Fibroblast of skin of left quadriceps (primary cell): ENCODE results near the gene EXOC3L2.

Experiments
- DNase-seq, 2 experiments: peaks; one replicate each; pipeline ENCODE4 v3.0.0-alpha.2; 2013; ENCODE audit warnings: low read depth in 2 of 2

The EXOC3L2 gene

DNA sequence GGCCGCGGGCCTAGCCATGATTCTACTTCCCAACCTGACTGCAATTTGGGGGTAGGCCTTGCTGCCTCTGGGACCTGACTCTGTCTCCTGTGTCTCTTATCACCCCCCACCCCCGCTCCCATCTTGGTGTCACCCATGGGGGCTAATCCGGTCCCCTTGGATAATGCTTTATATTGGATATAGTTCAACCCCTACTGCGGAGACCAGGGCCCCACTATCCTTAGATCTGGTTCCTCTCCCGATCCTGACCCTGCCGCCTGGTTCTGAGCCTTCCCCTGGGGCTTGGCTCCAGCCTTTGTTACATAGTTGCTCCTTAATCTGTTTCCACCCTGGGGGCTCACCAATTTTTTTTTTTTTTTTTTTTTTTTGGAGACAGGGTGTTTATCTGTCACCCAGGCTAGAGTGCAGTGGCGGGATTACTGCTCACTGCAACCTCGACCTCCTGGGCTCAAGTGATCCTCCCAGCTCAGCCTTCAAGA is 65.3 kb downstream of the EXOC3L2 start:
- DNase-seq = no peak

DNA sequence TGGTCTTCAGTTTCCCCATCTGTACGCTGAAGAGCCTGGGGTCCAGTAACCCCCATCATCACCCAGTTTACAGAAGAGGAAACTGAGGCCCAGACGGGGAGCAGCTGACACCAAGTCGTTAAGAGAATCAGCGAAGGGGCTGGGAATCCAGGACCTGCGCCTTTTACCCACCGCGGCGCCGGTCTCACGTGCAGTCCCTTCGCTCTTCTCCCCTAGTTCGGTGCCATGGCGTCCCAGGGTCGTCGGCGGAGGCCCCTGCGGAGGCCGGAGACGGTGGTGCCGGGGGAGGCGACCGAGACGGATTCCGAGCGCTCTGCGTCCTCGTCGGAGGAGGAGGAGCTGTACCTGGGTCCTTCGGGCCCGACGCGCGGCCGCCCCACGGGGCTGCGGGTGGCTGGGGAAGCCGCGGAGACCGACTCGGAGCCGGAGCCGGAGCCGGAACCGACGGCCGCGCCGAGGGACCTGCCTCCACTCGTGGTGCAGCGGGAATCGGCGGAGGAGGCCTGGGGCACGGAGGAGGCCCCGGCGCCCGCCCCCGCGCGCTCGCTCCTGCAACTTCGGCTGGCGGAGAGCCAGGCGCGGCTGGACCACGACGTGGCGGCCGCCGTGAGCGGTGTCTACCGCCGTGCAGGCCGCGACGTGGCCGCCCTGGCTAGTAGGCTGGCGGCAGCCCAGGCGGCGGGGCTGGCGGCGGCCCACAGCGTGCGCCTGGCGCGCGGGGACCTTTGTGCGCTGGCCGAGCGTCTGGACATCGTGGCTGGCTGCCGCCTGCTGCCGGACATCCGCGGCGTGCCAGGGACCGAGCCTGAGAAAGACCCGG is 65.9 kb downstream of the EXOC3L2 start:
- DNase-seq = no peak

DNA sequence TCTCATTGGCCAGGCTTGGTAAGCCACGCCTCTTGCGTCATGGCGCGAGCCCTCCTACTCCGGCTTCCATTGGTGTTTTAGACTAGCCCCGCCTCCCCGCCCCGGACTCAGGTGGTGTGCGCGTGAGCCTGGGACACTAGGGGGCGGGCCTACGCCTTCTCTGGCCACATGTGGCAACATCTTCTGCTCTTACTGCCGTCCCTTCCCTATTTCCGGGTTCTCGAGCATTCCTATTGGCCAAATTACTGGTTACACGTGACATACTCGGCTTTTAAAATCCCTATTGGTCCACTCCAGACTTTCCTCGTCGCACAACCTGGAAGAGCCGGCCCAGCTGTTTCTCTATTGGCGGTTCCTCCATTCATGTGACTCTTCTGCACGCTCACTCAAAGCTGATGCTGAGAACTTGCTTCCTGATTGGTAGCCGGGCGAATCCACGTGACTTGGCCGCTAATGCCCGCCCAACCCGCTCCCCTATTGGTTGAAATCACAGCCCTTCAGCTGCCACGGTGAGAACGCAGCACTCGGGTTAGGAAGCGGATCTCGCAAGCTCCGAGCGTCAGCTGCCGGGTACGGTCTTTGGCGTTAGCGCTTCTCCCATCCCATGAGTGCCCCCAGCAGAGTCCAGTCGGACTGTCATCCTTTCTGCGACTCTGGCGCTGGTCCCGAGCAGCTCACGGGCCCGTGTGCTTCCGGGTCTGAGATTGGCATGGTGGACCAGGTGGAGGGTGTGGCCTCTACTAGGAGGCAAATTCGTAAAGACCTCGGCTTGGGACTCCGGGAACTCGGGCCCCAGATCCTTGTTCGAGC is 66.7 kb downstream of the EXOC3L2 start, which contains the start of gene BLOC1S3:
Gene BLOC1S3, plus strand, starts transcription at position 523 of the 810 bp plus-strand sequence. CDS start 513 bp downstream, outside the sequence.
- peak; percentile 100 for DNase-seq

DNA sequence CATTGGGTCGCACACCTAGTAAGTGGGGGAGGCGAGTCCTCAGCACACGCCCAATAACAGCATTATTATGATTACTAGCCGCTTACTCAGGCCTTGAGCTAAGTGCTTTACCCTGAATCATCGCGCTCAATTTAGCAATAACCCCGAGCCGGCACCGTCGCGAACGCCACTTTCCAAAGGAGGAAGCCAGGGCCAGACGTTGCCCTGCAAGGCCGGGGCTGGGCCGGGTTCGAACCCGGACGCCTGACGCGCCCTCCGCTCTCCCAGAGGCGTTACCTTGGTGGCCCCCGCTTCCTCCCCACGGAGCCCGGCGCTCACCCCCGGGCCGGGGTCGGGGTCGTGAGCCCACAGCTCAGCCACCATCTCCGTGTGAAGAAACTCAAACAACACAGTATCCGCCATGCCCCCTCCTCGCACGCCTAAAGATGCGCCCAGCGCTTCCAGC is 67.4 kb downstream of the EXOC3L2 start, which contains the start of gene TRAPPC6A:
Gene TRAPPC6A, minus strand, starts transcription at position 421 of the 445 bp plus-strand sequence. Its CDS starts 19 bp downstream, at position 402.
- no peak for DNase-seq

DNA sequence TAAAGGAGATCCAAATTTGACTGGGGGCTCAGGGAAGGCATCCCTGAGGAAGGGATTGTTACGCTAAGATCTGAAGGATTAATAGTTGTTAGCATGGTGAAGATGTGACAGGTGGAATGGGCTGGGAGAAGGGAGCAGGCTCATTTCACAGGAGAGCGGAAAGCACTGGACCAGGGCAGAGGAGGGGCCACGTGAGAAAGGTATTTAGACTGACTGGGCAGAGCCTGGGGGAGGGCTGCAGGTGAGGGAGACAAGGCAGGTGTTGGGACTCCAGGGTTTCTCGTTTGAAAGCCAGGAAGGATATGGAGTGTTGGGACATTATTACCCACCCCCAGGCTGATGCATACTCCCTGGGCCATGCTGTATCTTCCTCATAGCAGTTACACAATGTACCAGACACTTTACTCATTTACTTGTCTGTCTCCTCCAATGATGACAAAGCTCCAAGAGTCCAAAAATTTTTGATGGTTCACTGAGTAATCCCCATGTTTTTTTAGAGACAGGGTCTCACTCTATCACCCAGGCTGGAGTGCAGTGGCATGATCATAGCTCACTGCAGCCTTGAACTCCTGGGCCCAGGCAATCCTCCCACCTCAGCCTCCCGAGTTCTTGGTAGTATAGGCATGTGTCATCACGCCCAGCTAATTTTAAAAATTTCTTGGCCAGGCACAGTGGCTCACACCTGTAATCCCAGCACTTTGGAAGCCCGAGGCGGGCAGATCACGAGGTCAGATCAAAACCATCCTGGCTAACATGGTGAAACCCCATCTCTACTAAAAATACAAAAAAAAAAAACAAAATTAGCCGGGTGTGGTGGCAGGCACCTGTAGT is 69.5 kb downstream of the EXOC3L2 start:
- DNase-seq = no peak

DNA sequence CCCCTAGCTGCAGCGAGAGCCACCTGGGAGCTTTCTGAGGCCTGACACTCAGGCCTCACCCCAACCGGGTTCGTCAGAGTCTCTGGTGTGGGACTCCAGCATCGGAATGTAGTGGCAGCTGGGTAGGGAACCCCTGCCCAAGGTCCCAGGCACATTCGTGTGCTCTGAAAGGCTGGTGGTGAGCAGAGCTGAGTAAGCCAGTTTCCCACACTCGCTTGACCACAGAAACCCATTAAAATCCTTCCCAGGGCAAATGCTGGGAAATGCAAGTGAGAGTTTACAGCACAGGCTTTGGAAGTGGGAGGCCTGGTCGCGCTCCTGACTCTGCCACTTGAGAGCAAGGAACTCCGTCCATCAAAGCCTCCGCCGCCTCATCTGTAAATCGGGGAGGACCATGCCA is 71.4 kb downstream of the EXOC3L2 start:
- DNase-seq = no peak

DNA sequence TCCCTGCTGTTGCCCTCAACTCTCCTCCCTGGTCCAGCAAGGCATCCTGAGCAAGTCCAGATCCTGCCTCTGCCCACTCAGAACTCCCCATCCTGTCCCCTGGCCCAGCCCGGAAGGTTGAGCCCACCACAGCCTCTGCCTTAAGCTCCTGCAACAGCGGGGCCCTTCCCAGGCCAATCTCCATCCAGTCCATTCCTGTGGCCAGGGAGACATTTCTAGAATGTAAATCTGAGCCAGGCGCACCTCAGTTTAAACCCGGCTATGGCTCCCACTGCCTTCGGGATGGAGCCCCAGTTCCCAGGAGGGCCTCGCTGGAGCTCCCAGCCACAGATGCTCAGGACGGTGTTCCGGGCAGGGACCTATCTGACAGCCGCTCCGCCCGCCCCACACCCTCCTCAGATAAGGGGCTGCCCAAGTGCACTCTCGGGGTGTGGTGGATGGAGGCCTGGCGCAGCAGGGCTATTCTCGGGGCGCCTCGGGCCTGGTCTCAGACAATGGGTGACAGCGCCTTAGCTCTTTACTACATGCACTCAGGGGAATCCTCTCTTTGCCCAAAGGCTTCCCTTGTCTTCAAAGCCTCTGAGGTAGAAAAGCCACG is 72.5 kb downstream of the EXOC3L2 start:
- DNase-seq = no peak

DNA sequence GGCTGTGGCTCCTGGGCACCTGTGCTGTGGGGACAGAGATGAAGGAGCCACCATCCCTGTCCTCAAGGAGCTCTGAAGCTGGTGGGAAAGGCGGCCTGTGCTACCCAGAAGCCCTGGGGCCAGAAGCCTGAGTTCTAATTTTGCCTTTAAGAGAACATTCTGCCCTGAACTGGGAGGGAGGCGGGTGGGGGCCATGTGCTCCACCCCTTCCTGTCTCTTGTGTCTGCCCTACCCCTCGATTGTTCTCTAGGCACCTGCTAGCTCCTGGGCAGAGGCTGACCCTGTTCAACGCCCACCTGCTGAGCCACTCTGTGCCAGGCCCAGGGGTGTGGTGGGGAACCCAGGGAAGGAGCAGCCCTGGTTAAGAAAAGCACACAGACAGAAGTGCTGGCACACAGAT is 73.0 kb downstream of the EXOC3L2 start:
- DNase-seq = no peak

DNA sequence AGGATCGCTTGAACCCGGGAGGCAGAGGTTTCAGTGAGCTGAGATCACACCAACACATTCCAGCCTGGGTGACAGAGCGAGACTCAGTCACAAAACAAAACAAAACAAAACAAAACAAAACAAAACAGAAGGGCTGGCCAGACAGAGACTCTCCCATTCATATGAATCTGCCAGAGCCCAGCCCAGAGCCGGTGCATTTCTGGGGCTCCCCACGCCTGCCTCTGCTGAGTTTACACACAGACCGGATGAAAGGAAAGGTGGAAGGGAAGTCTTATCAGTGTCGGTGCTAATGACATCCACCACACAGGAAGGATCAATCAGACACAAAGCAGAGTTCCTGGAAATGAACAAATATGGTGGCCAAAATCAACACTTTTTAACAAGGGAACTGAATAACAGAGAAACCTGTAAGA is 74.0 kb downstream of the EXOC3L2 start:
- DNase-seq = no peak

DNA sequence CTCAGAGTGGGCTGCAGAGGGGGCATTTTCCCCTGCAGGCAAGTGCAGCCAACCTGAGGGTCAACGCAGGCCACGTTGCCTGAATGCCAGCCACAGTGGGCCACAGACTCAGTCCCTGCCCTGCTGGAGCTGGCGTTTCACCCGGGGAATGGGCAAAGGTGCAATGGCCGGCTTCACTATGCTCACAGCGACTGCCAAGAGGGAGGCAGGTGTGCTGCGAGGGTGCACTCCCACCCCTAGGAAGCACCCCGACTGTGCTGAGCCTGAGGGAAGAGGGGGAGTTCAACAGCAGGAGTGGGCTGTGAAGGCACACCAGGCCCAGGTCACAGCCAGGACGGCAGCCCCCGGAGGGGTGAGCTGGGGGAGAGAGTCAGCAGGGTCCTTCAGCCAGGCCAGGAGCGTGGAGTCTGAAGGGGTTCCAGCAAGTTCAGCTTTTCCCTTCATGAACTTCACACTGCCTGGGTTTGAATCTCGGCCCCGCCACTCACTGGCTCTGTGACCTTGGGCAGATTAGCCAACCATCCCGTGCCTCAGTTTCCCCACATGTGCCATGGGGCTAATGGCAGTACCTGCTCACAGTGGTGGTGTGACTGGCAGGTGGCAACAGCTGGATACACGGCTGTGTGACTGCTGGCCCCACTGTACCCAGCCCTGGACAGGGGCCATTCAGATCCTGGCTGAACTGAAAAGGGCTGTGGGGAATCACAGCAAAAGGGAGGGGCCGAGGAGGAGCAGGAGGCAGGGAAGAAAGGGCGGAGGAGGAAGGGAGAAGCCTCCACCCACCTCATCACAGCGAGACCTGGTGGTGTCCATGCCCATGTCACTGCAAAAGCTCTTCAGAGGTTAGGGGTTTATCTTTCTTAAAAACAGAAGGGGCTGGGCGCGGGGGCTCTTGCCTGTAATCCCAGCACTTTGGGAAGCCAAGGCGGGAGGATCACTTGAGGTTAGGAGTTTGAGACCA is 74.8 kb downstream of the EXOC3L2 start:
- DNase-seq = no peak

DNA sequence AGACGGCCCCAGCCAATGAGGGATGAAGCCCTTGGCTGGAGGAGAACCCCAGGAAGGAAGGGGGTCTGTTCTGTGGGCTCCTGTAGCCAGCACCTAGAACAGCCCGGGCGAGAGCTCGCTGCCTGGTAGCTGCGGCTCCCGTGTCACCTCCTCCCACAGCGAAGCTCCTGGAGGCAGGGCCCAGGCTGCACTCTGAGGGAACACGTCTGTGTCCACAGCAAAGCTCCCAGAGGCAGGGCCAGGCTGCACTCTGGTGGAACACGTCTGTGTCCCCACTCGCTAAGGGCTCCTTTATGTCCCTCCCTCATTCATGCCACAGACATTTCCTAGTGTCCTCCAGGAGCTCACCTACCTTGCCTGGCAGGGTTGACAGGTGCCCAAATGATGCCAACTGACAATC is 75.6 kb downstream of the EXOC3L2 start:
- DNase-seq = no peak

DNA sequence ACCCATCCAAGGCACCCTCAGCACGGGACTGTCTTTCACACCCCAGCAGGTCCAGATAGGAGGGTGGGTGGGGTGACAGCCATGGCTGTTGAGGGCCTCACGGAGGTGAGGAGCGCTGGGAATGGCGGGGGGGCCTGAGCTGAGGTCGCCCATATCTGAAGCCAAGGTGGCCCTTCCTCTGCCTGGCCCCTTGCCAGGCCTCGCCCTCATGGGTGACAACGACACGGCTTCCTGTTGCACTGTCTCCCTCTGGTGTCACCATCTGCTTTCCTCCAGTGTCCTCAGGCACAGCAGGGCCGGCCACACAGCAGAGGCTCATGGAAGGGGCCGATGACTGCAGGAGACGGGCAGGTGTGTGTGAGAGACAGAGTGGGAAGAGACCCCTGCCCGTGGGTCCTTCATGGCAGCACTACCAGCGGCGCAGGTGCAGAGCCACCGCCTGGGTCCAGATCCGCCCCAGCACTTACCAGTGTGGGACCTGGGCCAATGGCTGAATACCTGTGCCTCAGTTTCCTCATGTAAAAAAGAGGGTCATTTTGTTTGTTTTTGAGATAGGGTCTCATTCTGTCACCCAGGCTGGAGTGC is 76.3 kb downstream of the EXOC3L2 start:
- DNase-seq = no peak

DNA sequence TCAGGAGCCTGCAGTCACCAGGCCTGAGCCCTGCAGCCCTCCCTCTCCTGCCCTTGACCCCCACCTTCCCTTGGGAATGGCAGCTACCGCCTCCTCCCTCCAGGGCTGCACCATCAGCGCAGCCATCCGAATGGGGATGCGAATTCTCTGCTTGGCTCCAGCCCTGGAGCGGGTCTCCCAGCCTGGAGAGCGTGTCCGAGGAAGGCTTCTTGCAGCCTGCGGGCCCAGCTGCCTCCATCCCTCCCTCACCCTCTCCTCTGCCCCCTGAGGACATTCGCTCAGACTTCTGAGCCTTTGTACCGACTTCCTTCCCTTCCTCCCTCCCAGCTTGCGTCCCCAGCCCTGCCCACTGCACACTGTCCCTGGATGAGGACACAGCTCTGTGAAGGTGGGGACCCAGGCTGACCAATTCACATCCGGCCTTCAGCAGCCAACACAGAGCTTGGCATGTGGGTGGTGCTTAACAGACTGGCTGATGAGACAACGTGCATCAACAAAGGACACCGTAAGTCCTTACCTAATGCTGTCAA is 78.4 kb downstream of the EXOC3L2 start:
- DNase-seq = no peak

DNA sequence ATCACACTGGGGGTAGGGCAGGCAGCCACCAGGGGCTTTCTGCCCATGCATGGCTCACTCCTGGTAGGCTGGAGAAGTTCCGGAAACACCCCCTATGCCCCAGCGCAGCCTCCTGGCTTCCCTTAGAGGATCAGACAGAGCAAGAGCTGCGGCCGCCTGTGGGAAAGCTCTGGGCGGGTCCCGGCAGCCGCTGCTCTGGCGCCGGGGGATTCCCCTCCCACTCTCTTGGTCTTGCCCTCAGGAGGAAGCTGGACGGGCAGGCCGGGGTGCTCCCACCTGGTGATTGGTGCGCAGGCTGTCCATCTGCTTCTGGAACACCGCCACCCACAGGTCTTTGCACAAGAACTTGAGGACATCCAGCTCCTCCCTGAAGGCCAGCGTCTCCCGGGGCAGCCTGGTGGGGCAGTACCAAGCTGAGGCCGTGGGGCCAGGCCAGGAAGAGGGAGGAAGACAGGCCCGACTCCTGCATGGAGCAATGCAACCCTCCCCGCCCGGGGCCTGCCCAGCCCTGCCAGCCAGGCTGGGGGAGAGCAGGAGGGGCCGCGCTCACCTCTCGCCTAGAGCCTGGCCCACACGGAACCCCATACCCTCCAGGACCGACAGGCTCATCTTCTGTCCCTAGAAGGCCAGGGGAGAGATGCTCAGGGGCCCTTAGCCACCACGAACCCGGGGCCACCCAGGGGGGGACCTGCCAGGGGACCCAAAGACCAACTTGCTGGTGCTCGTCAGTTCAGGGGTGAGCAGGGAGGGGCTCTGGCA is 80.5 kb downstream of the EXOC3L2 start:
- DNase-seq = no peak

DNA sequence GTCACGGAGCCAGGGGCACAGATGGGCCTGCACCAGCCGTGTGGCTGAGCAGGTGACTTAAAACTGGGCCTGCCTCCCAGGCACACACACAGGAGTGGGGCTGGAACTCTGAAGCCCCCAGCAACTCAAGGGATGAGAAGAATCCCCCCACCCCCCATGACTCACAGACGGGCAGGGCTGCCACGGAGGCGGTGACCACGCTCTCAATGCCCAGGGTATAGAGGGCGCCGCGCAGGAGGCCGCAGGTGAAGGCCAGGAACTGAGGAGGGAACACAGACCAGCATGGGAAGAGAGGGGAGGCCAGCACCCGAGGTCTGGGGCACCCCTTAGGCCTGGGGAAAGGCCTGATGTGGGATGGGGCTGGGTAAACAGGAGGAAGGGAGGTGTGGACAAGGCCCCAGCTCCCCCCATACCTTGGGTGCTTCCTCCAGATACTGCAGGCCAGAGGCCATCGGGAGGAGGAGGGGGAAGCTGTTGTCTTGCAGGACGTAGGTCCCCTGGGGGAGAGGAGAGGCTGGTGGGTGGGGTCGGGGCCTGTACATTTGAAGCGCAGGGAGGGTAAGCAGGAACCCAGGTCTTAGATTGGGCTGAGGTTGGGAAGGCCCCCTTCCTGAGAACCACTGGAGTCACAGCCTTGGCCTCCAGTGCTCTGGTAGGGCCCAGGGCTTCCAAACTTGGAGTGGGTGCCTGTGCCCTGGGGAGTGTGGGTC is 81.3 kb downstream of the EXOC3L2 start:
- DNase-seq = no peak

DNA sequence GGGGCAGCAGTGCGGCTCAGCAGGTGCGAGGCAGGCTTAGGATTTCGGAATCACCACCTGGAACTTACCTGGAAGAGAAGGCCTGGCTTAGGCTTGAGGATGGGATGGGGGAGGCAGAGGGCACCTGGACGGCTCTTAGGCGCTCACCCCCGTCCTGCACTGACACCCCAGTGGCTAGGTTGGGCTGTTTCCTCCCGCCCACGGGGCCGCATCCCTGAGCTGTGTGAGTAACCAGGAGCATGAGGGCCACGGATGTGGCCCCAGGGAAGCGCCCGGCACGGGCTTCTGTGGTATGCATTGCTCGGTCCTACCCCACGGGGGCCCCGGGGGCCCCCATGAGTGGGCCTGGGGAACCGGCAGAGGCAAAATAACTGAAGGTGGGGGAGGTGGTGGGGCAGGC is 82.1 kb downstream of the EXOC3L2 start:
- no peak for DNase-seq

DNA sequence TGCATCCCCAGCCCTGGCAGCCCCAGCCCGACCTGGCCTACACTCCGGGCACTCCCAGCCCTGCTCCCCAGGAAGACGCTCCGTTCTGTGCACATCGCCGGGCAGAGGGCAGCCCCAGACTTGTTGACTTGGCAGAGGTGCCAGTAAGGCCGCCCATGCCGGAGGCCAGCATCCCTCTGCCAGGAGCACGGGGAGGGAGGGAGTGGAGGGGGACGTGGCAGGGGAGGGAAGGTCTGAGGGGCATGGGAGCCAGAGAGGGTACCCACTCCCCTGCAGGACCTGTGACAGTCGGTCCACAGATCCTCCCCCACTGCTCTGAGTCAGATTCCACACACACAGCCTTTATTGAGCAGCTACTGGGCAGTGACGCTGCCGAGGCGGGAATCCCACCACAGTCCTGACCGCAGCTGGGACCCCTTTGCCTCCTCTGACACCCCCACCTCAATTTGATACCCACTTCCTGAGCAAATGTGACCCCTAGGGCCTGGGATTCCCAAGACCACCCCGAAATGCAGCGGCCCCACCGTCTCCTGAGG is 82.5 kb downstream of the EXOC3L2 start:
- no peak for DNase-seq
